WERI-Rb-1 (cell line): ENCODE data around the gene UBASH3A.

Experiments used
- DNase-seq: peaks from one replicate; pipeline ENCODE4 v3.0.0-alpha.2; 2020
- H3K27ac ChIP-seq: fragments of 250-450 bp; sonication (Bioruptor Pico); 2 replicates; pipeline ENCODE4 v1.5.1; 2020; ENCODE audit warnings: mild to moderate bottlenecking, moderate library complexity
- H3K27me3 ChIP-seq: fragments of 250-450 bp; sonication (Bioruptor Pico); 2 replicates; pipeline ENCODE4 v1.5.1; 2021; ENCODE audit warnings: mild to moderate bottlenecking, low read depth, moderate library complexity; ENCODE audit not compliant: insufficient read depth, severe bottlenecking
- H3K36me3 ChIP-seq: fragments of 250-450 bp; sonication (Bioruptor Pico); 2 replicates; pipeline ENCODE4 v1.5.1; 2020; ENCODE audit warnings: mild to moderate bottlenecking, moderate library complexity
- H3K4me3 ChIP-seq: 2 replicates; pipeline ENCODE4 v1.5.1; 2011; ENCODE audit warnings: low read depth, mild to moderate bottlenecking, control low read depth, low read length
- H3K9me3 ChIP-seq: fragments of 250-450 bp; sonication (Bioruptor Pico); 2 replicates; pipeline ENCODE4 v1.5.1; 2021; ENCODE audit warnings: mild to moderate bottlenecking, moderate library complexity; ENCODE audit not compliant: severe bottlenecking
- TF ChIP-seq, protein P1 (sequence below): IDR thresholded peaks from 2 replicates; pipeline ENCODE4 v1.5.1; 2011; ENCODE audit warnings: low read depth, mild to moderate bottlenecking, control low read depth, inconsistent platforms, low read length

The UBASH3A gene

DNA sequence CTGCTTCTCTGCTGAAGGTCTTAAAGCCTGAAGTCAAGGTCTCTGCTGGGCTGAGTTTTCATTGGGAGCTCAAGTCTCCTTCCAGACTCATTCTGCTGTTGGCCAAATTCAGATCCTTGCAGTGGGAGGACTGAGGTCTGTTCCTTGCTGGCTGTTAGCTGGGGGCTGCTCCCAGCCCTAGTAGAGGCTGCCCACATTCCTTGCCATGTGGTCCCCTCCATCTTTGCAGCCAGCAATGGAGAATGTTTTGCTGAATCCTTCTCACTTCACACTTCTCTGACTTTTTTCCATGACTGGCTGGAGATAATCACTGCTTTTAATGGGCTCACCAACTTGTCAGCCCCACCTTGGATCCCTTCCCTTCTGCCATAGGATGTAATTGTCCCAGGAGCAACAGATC is 33.2 kb downstream of the UBASH3A start:
- no peak for DNase-seq
- H3K27me3 ChIP-seq, result peaks cover 6% of the 10 kb centered on the region
- no peak overlapping the region for H3K4me3 ChIP-seq
- TF ChIP-seq, protein P1, sequence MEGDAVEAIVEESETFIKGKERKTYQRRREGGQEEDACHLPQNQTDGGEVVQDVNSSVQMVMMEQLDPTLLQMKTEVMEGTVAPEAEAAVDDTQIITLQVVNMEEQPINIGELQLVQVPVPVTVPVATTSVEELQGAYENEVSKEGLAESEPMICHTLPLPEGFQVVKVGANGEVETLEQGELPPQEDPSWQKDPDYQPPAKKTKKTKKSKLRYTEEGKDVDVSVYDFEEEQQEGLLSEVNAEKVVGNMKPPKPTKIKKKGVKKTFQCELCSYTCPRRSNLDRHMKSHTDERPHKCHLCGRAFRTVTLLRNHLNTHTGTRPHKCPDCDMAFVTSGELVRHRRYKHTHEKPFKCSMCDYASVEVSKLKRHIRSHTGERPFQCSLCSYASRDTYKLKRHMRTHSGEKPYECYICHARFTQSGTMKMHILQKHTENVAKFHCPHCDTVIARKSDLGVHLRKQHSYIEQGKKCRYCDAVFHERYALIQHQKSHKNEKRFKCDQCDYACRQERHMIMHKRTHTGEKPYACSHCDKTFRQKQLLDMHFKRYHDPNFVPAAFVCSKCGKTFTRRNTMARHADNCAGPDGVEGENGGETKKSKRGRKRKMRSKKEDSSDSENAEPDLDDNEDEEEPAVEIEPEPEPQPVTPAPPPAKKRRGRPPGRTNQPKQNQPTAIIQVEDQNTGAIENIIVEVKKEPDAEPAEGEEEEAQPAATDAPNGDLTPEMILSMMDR, result no peak
- H3K9me3 ChIP-seq, result peaks cover 32% of the 10 kb centered on the region
- H3K36me3 ChIP-seq, result no peaks in the 10 kb centered on the region
- no peak overlapping the region for H3K27ac ChIP-seq

DNA sequence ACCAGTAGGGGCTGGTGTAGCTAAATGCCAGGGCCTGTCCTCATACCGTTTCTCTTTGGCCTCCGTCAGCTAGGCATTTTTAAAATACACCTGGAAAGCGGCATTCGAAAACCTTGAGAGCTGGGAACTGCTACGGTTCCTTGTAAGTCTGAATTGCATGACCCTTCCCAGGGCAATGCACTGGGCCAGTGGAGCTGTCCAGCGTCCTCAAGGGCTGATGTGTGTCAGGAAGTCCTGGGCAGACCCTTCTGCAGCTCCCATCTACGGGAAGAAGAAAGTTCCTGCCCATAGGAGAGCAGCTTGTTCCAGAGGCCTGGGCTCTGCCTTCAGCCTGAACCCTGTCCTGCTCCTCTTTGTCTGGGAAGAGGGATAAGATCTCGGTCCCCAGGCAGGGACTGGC is 34.1 kb downstream of the UBASH3A start:
- peaks cover 6% of the 10 kb centered on the region for H3K27me3 ChIP-seq
- no peak for DNase-seq
- H3K4me3 ChIP-seq, result no peak overlapping the region
- H3K9me3 ChIP-seq, result peaks cover 23% of the 10 kb centered on the region
- no peak overlapping the region for H3K27ac ChIP-seq
- TF ChIP-seq, protein P1, result no peak
- no peaks in the 10 kb centered on the region for H3K36me3 ChIP-seq

DNA sequence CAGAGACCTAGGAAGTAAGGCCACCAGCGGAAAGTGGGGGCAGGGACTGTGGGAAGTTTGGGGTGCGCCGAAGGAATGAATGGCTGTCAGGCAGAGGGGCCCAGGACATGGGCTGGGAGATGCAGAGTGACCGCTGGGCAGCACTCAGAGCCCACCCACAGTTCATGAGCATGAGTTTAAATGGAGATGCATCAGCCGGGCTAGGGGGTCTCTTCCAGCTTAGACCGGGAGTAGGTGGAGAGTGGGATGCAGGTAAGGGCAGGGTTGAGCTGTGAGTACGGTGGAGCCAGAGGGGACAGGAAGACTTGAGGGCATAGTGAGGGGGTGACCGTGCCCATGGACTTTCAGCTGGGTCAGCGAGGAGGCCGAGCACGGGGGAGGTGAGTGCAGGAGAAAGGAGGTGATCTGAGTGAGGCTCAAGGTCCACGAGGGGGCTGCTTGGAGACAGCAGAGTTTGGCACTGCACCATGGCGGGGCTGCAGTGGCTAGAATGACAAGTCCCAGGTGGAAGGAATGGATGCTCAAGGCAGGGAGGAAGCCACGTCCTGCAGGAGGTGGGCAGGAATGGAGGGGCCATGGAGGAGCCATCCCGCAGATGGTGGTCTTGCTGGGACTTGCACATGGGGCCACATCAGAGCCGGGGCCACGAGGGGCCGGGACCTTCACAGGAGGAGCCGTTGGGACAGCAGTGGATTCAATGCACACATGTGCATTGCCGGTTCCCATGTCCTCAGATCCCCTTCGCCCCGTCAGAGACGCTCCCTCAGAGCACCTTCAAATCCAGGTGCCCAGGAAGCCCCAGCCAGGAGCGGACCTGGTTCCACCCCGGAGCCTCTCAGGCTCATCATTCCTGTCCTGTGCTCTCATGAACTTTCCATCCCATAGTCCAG is 34.9 kb downstream of the UBASH3A start:
- H3K9me3 ChIP-seq, result peaks cover 20% of the 10 kb centered on the region
- no peak overlapping the region for H3K27ac ChIP-seq
- no peak overlapping the region for H3K4me3 ChIP-seq
- TF ChIP-seq, protein P1, result no peak
- no peak for DNase-seq
- peaks cover 6% of the 10 kb centered on the region for H3K27me3 ChIP-seq
- no peaks in the 10 kb centered on the region for H3K36me3 ChIP-seq

DNA sequence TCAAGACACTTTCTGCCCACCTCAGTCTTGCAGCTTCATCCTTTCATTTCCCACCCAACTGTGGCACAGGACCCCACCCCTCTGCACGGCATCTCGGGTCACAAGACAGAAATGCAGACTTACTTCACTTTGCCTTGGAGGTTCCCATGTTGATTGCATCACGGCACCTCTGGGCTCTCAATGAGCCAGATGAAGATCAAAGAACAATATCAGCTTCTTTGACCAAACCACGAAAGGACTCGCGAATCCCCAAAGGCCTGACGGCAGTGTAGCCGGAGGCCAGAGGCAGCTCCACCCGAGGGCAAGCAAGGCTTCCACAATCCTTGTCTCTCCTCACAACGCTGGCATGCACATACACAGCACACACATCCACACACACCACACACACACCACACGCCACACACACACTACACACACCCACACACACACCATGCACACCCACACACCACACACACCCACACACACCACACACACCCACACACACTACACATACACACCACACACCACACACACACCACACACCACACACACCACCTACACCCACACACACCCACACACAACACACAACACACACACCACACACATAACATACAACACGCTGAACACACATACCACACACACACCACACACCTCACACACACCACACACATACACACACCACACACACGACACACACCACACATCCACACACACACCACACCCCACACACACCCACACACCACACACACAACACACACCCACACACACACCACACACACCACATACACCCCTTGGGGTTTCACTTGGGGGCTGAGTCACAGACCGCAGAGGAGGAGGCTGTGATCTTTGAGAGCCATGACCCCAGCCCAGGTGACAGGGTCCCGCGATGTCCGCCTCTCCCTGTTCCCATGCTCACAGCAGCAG is 35.8 kb downstream of the UBASH3A start:
- TF ChIP-seq, protein P1, result no peak
- H3K27ac ChIP-seq, result no peak overlapping the region
- DNase-seq, result no peak
- no peak overlapping the region for H3K4me3 ChIP-seq
- H3K27me3 ChIP-seq, result peaks cover 6% of the 10 kb centered on the region
- H3K9me3 ChIP-seq, result peaks cover 20% of the 10 kb centered on the region
- no peaks in the 10 kb centered on the region for H3K36me3 ChIP-seq

DNA sequence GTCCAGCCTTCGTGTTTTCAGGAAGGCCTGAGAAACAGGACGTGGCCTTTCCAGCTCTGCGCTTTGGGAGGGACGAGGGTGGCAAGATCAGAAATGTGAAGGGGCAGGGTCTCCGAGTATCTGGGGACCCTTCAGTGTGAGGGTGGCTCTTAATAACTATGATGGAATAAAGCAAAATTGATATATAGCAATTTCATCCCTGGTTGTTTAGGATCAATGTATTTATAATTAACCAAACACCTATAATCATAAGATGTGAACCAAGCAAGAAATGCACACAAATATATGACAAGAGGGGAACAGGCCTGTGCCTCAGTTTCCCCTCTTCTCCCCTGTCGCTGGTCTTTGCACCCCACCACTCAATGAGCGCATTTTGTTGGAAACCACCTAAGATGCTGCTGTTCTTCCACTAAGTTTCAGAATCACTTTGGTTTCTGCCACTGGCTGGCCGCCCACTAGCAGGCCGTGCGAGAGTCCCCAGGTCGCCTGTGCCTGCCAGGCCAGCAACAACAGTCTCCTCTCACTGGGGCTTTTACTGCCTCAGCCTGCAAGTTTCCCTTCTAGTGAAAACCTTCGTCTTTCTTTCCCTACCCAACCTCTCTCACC is 36.6 kb downstream of the UBASH3A start:
- TF ChIP-seq, protein P1, result no peak
- H3K9me3 ChIP-seq, result peaks cover 18% of the 10 kb centered on the region
- H3K4me3 ChIP-seq, result no peak overlapping the region
- H3K27me3 ChIP-seq, result peaks cover 4% of the 10 kb centered on the region
- no peak overlapping the region for H3K27ac ChIP-seq
- no peak for DNase-seq
- no peaks in the 10 kb centered on the region for H3K36me3 ChIP-seq
